Astrocyte (in vitro differentiated cells and primary cell): ENCODE measurements around the gene SIRT6. TPM values are rescaled to one million over a fixed set of nuclear protein-coding genes. Genes with fewer than 3 reads are reported as not detected.
"Not testable (repeated sequence)": the region's sequence is repeated elsewhere in the genome, so short reads cannot be mapped to it uniquely, and the experiment has no call there.

Source experiments
- DNase-seq: peaks from one replicate; pipeline ENCODE4 v3.0.0-alpha.2; 2010; ENCODE audit warnings: low read depth
- FAIRE-seq: peaks from 2 replicates; lab custom pipeline; 2011; peaks lifted over from hg19 to GRCh38; lab: Jason Lieb, UNC
- H2AFZ ChIP-seq: 2 replicates; pipeline ENCODE4 v1.6.0; 2012; ENCODE audit warnings: low read depth, low read length, inconsistent platforms
- H3K27ac ChIP-seq: 2 replicates; pipeline ENCODE4 v1.5.1; 2011; ENCODE audit warnings: low read depth, low read length, inconsistent platforms
- H3K27me3 ChIP-seq: 2 replicates; pipeline ENCODE4 v1.6.0; 2011; ENCODE audit warnings: low read length, inconsistent platforms; ENCODE audit not compliant: insufficient read depth
- H3K36me3 ChIP-seq: 2 replicates; pipeline ENCODE4 v1.5.1; 2011; ENCODE audit warnings: low read length, inconsistent platforms; ENCODE audit not compliant: insufficient read depth
- H3K4me1 ChIP-seq: 2 replicates; pipeline ENCODE4 v1.5.1; 2011; ENCODE audit warnings: low read length, inconsistent platforms; ENCODE audit not compliant: insufficient read depth
- H3K4me2 ChIP-seq: 2 replicates; pipeline ENCODE4 v1.6.0; 2012; ENCODE audit warnings: low read length, inconsistent platforms
- H3K4me3 ChIP-seq: 2 replicates; pipeline ENCODE4 v1.5.1; 2011; ENCODE audit warnings: low read depth, mild to moderate bottlenecking, low read length, inconsistent platforms; ENCODE audit not compliant: insufficient read depth
- H3K79me2 ChIP-seq: 2 replicates; pipeline ENCODE4 v1.6.0; 2012; ENCODE audit warnings: mild to moderate bottlenecking, low read length, inconsistent platforms; ENCODE audit not compliant: insufficient read depth
- H3K9ac ChIP-seq: 2 replicates; pipeline ENCODE4 v1.6.0; 2012; ENCODE audit warnings: mild to moderate bottlenecking, low read length, inconsistent platforms
- H3K9me3 ChIP-seq: 2 replicates; pipeline ENCODE4 v1.5.1; 2012; ENCODE audit warnings: low read depth, mild to moderate bottlenecking, low read length, inconsistent platforms; ENCODE audit not compliant: insufficient read depth
- H4K20me1 ChIP-seq: 2 replicates; pipeline ENCODE4 v1.6.0; 2012; ENCODE audit warnings: low read length, inconsistent platforms; ENCODE audit not compliant: insufficient read depth
- H3K27ac Mint-ChIP-seq: one replicate; pipeline ENCODE4 v1.8.0; 2021; ENCODE audit warnings: mild to moderate bottlenecking, mixed read lengths; ENCODE audit not compliant: unreplicated experiment
- H3K27me3 Mint-ChIP-seq: one replicate; pipeline ENCODE4 v1.8.0; 2021; ENCODE audit warnings: low read depth, mixed read lengths; ENCODE audit not compliant: unreplicated experiment
- H3K36me3 Mint-ChIP-seq: one replicate; pipeline ENCODE4 v1.8.0; 2021; ENCODE audit warnings: low read depth, mixed read lengths; ENCODE audit not compliant: unreplicated experiment
- H3K4me1 Mint-ChIP-seq: one replicate; pipeline ENCODE4 v1.8.0; 2021; ENCODE audit warnings: low read depth, mixed read lengths; ENCODE audit not compliant: unreplicated experiment
- H3K4me3 Mint-ChIP-seq: one replicate; pipeline ENCODE4 v1.8.0; 2021; ENCODE audit warnings: mild to moderate bottlenecking, moderate library complexity, mixed read lengths; ENCODE audit not compliant: unreplicated experiment
- H3K9me3 Mint-ChIP-seq: one replicate; pipeline ENCODE4 v1.8.0; 2021; ENCODE audit warnings: mild to moderate bottlenecking, mixed read lengths; ENCODE audit not compliant: unreplicated experiment
- CTCF ChIP-seq: IDR thresholded peaks from 2 replicates; pipeline ENCODE4 v1.5.1; 2011; ENCODE audit warnings: low read depth, mild to moderate bottlenecking, inconsistent platforms, low read length, moderate library complexity; ENCODE audit not compliant: insufficient read depth
- EZH2 ChIP-seq: IDR thresholded peaks from 2 replicates; pipeline ENCODE4 v1.6.1; 2012; ENCODE audit warnings: mild to moderate bottlenecking, low read length, inconsistent platforms; ENCODE audit not compliant: insufficient read depth
- total RNA-seq: library from RNA; stranded (reverse); gene quantifications from 2 replicates; pipeline ENCODE4 v1.2.1, GENCODE V29; 2021

Gene SIRT6
- total RNA-seq, 1 donor from 2014 or later: 29.2 TPM

- Histone ChIP-seq H3K4me3 (no peak overlapping the region), H3K9me3 (no peaks in the 10 kb centered on the region), H3K4me1 (peaks cover 11% of the 10 kb centered on the region), H3K9ac (peak overlapping the region; percentile 29), H4K20me1 (no peaks in the 10 kb centered on the region), H3K79me2 (no peaks in the 10 kb centered on the region), H2AFZ (no peak overlapping the region), H3K36me3 (no peaks in the 10 kb centered on the region), H3K27me3 (no peaks in the 10 kb centered on the region), H3K27ac (peak overlapping the region; percentile 11), H3K4me2 (peak overlapping the region; percentile 57)
- H3K9me3 Mint-ChIP-seq: no peaks in the 10 kb centered on the region
- DNase-seq: peak; percentile 78
- H3K36me3 Mint-ChIP-seq: no peaks in the 10 kb centered on the region
- H3K4me1 Mint-ChIP-seq: peaks cover 6% of the 10 kb centered on the region
- H3K27me3 Mint-ChIP-seq: no peaks in the 10 kb centered on the region
- H3K27ac Mint-ChIP-seq: peak overlapping the region; percentile 67
- H3K4me3 Mint-ChIP-seq: peak overlapping the region; percentile 29
- FAIRE-seq: no peak
- TF ChIP-seq EZH2: no peak
- TF ChIP-seq CTCF: no peak
These were observed 51.5 kb downstream of the SIRT6 start for GRCh38 chr19:4130744-4131438.

- H3K27ac ChIP-seq, H2AFZ ChIP-seq, H3K79me2 ChIP-seq, H3K27me3 ChIP-seq, H3K36me3 ChIP-seq, H4K20me1 ChIP-seq, H3K27ac Mint-ChIP-seq, H3K27me3 Mint-ChIP-seq, H3K4me2 ChIP-seq, H3K4me3 ChIP-seq, H3K36me3 Mint-ChIP-seq, H3K4me3 Mint-ChIP-seq, H3K4me1 Mint-ChIP-seq, H3K9me3 Mint-ChIP-seq, H3K9ac ChIP-seq, DNase-seq, FAIRE-seq, H3K9me3 ChIP-seq: not testable (repeated sequence)
- H3K4me1 ChIP-seq: peaks cover 17% of the 10 kb centered on the region
These were observed 53.3 kb downstream of the SIRT6 start for GRCh38 chr19:4129050-4129449.

- H3K4me1 Mint-ChIP-seq: peaks cover 12% of the 10 kb centered on the region
- H3K9me3 Mint-ChIP-seq, H2AFZ ChIP-seq, H3K4me3 ChIP-seq, H3K27me3 ChIP-seq, H3K27ac Mint-ChIP-seq, H3K27me3 Mint-ChIP-seq, H3K27ac ChIP-seq, H3K36me3 ChIP-seq, H4K20me1 ChIP-seq, H3K36me3 Mint-ChIP-seq, DNase-seq, H3K4me2 ChIP-seq, H3K9ac ChIP-seq, H3K9me3 ChIP-seq, H3K4me3 Mint-ChIP-seq, FAIRE-seq: not testable (repeated sequence)
- H3K79me2 ChIP-seq: peaks cover 13% of the 10 kb centered on the region
- peaks cover 24% of the 10 kb centered on the region for H3K4me1 ChIP-seq
These were observed 55.0 kb downstream of the SIRT6 start for GRCh38 chr19:4127322-4127721.
